GM19239 (cell line): Measurements from ENCODE around the gene DR1.
"Not testable (repeated sequence)": the region's sequence is repeated elsewhere in the genome, so short reads cannot be mapped to it uniquely, and the experiment has no call there.

ENCODE experiments used
- DNase-seq: peaks from one replicate; pipeline ENCODE4 v3.0.0; 2011; ENCODE audit warnings: low spot score; ENCODE audit not compliant: insufficient read length
- FAIRE-seq: peaks from 2 replicates; lab custom pipeline; 2011; peaks lifted over from hg19 to GRCh38; lab: Jason Lieb, UNC

The DR1 gene

DNA sequence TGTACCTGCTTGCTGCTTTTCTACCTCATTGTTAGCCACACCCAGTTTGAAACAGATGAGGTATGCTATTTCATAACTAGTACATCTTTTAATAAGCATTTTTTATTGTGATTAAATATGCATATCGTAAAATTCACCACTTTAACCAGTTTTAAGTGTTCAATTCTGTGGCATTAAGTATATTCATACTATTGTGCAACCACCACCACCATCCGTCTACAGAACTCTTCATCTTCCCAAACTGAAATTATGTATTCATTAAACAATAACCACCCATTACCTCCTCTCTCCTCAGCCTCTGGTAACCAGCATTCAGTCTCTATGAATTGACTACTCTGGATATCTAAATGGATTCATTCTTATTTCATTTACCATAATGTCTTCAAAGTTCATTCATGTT is 20.1 kb downstream of the DR1 start:
- DNase-seq: no peak
- FAIRE-seq: no peak

- no peak for DNase-seq
- FAIRE-seq: no peak
These were observed 24.0 kb downstream of the DR1 start for GRCh38 chr1:93369734-93370133.

DNA sequence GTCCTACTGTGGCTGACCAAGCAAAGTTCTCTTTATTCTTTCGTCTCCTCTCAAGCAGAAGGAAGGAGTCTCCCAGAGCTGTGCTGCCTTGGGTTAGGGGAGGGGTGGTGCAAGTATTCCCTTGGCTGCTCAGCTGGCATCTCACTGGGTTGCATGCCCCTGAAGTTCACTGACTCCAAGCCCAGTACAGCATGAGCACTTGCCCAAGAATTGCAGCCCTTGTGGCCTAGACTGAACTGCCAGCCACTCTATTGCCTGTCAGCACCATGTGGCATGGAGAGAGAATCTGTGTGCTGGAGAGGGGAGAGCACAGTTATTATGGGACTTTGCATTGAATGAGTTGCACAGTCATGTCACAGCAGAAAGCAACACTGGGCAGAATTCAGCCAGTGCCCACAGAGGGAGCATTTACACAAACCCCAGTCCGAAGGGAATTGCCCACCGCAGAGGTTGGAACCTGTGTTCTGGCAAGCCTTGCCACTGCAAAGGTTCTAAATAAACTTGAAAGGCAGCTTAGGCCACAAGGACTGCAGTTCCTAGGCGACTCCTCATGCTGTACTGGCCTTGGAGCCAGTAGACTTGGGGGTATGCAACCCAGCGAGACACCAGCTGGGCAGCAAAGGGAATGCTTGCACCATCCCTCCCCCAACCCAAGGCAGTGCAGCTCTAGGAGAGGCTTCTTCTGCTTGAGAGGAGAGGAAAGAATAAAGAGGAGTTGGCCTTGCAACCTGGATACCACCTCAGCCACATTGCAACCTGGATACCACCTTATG is 28.8 kb downstream of the DR1 start:
- DNase-seq (no peak), FAIRE-seq (no peak)

DNA sequence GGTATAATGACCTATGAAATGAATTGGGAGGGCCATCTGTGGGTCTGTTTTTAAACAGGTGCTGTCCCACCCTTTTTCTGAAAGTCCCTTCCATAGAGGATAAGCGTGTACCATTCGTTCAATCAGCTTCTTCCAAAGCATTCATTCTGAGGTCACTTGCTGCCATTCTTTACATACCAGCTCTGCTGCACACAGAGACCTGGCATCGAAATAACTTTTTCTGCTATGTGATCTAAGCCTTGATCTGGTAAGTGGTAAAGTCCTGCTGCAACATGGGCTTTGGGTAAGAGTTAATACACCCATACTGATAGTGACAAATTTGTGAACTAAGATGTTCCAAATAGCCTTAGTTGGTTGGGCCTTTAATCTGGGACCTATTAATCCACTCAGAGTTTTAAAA is 38.9 kb downstream of the DR1 start:
- no peak for FAIRE-seq
- no peak for DNase-seq

DNA sequence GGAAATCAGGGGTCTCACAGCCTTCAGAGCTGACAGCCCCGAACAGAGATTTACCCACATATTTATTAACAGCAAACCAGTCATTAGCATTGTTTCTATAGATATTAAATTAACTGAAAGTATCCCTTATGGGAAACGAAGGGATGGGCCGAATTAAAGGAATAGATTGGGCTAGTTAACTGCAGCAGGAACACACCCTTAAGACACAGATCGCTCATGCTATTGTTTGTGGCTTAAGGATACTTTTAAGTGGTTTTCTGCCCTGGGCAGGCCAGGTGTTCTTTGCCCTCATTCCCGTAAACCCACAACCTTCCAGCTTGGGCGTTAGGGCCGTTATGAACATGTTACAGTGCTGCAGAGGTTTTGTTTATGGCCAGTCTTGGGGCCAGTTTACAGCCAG is 40.6 kb downstream of the DR1 start:
- not testable (repeated sequence) for FAIRE-seq, DNase-seq

- DNase-seq (no peak), FAIRE-seq (no peak)
These were observed 48.8 kb downstream of the DR1 start for GRCh38 chr1:93394514-93394913.

DNA sequence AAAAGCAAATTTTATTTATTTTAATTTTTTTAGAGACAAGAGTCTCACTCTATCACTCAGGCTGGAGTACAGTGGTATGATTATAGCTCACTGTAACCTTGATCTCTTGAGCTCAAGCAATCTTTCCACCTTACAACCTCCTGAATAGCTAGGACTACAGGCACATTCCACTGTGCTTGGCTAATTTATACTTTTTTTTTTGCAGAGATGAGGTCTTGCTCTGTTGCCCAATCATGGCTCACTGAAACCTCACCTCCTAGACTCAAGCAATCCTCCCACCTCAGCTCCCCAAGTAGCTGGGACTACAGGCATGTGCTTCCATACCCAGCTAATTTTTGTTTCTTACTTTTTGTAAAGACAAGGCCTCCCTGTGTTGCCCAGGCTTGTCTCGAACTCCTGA is 49.5 kb downstream of the DR1 start:
- DNase-seq: no peak
- FAIRE-seq: no peak

DNA sequence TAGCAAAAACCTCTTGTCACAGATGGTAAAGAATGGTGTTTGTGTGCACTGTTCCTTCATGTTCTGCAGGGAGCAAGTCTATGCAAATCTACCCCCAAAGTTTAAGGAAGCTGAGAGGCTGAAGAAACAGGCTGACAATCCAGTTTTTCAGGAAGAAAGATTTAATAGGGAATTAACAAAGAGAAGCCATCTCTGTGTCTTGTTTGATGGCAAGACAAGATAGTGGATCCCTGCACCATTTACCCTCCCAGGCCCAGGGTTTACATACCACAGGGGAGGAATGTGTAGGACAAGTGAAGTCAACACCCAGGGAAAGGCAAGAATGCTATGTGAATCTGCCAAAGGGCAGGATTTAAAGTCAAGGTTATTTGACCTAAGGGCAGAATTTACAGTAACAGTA is 54.1 kb downstream of the DR1 start:
- FAIRE-seq: no peak
- DNase-seq: no peak

DNA sequence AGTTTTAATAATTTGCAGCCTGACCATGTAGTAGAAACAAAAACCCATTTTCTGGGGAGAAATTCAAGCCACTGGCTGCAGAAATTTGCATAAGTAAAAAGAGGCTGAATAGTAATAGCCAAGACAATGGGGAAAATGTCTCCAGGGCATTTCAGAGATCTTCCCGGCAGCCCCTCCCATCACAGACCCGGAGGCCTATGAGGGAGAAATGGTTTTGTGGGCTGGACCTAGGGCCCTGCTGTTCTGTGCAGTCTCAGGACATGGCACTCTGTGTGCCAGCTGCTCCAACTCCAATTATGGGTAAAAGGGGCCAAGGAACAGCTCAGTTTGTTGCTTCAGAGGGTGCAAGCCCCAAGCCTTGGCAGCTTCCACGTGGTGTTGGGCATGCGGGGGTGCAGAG is 62.5 kb downstream of the DR1 start:
- no peak for DNase-seq
- FAIRE-seq: no peak

GRCh38 chr1:93411000-93411399 is 65.3 kb downstream of the DR1 start:
- DNase-seq: no peak
- no peak for FAIRE-seq

DNA sequence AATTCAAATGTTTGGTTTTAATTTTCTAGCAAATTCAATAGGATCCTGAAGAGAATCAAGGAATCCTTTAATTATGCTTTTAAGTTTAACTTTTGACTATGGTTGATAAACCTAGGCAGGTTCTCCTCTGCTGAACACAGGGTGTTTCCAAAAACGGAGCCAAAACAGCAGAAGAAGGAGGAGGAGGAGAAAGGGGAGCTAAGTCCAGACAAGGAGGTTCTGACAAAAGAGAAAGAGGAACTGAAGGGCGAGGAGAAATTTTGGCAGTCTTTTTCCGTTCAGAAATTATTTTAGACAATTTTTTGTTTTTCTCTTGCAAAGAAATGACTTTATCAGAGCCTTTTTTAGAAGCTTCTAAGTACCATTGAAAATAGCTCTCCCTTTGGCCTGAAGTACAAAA is 69.0 kb downstream of the DR1 start:
- DNase-seq (no peak), FAIRE-seq (peak; percentile 28)

DNA sequence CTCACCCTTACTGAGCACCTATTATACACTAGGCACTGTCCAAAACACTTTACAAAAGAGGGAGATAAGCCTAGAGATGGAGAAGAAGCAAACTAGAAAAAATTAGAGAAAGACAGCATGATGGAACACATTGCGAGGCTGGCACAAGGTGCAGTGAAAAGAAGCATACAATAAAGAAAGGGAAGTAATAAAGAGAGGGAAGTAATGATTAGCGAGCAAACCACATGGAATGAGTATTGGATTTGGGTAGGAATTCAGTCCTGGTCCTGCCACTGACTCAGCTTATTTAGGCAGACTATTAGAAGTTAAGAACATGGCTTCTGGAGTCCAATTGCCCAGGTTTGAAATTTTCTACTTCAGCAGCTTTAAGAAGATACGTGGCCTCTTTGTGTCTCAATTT is 69.6 kb downstream of the DR1 start:
- FAIRE-seq (no peak), DNase-seq (no peak)

- DNase-seq: no peak
- FAIRE-seq: no peak
These were observed 70.5 kb downstream of the DR1 start for GRCh38 chr1:93416183-93416582.
